ENCODE measurements around the gene NACC2.
"Not testable (repeated sequence)": the region's sequence is repeated elsewhere in the genome, so short reads cannot be mapped to it uniquely, and the experiment has no call there.

NACC2 gene

DNA sequence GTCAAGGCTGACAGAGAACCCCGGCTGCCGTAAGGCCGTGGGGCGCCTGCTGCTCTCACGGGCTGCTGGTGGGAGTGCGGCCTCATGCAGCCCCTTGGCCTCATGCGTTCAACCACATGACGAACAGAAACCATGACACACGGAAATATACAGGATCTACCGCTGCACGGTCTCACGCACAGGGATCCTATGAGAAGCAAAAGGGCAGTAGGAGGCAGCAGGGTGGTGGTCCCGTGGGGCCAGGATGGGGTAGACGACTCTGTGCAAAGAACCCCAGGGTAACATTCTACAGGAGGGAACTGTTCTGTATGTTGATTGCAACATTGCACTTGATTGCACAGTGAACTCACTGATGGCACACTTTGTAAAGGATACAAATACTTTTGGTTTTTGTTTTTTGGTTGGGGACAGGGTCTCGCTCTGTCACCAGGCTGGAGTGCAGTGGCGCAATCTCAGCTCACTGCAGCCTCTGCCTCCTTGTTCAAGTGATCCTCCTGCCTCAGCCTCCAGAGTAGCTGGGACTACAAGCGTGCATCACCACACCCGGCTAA is 51.6 kb downstream of the NACC2 start:
- DNase-seq: no peak

DNA sequence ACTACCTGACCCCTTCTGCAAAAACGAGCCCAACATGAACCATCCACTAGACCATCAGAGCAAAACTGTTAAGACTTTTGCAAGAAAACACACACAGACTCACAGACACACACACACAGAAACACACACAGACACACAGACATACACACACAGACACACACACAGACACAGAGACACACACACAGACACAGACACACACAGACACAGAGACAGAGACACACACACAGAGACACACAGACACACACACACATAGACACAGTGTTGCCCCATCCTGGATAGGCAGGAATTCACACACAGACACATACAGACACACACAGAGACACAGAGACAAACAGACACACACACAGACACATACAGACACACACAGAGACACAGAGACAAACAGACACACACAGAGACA is 52.5 kb downstream of the NACC2 start:
- no peak for DNase-seq

DNA sequence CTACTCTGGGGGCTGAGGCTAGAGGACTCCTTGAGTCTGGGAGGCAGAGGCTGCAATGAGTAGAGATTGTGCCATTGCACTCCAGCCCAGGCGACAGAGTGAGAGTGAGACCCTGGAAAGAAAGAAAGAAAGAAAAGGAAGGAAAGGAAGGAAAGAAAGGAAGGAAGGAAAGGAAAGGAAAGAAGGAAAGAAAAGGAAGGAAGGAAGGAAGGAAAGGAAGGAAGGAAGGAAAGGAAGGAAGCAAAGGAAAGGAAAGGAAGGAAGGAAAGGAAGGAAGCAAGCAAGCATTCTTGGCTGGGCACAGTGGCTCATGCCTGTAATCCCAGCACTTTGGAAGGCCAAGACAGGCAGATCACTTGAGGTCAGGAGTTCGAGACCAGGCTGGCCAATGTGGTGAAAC is 54.2 kb downstream of the NACC2 start:
- not testable (repeated sequence) for DNase-seq

DNA sequence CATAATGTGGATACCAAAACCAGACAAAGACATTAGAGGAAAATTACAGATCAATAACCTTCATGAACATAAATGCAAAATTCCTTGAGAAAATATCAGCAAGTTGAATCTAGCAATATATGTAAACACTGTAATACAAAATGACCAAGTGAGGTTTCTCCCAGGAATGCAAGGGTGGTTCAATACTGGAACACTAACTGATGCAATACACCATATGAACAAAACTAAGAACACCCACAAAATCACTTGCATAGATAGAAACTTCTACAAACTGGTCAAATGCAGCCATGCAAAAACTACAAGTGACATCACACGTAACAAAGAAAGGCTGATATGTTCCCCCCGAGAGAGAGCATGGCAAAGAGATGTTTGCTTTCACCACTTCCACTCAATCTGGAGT is 55.6 kb downstream of the NACC2 start:
- no peak for DNase-seq

DNA sequence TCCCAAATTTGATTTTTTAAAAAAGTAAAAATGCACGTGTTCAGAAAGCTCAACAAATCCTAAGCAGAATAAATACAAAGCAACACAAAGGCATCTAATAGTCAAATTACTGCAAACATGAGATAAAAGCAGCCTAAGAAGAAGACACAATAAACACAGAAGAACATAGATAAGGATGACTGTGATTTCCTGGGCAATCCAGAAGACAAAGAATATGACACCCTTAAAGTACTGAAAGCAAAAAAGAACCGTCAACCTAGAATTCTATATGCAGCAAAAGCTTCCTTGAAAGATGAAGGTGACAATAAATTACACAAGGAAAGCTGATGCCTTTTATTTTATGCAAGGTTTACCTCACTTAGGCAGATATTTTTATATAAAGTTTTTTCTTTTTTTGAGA is 58.2 kb downstream of the NACC2 start:
- DNase-seq: no peak

DNA sequence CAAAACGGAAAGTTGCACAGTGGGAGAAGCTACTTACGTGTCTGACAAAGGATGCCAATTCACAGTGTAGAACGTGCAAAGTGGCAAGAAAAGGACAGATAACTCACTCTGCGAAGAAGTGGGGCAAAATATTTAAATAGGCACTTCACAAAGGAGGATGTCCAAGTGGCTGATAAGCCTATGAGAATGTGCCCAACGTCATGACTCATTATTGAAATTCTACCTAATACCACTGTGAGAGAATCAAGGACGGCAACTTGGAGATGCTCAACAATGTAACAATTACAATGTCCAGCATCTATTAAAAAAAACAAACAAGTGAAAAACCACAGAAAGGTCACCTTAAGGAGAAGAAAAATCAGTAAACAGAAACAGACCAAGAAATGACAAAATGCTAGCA is 59.0 kb downstream of the NACC2 start:
- no peak for DNase-seq

DNA sequence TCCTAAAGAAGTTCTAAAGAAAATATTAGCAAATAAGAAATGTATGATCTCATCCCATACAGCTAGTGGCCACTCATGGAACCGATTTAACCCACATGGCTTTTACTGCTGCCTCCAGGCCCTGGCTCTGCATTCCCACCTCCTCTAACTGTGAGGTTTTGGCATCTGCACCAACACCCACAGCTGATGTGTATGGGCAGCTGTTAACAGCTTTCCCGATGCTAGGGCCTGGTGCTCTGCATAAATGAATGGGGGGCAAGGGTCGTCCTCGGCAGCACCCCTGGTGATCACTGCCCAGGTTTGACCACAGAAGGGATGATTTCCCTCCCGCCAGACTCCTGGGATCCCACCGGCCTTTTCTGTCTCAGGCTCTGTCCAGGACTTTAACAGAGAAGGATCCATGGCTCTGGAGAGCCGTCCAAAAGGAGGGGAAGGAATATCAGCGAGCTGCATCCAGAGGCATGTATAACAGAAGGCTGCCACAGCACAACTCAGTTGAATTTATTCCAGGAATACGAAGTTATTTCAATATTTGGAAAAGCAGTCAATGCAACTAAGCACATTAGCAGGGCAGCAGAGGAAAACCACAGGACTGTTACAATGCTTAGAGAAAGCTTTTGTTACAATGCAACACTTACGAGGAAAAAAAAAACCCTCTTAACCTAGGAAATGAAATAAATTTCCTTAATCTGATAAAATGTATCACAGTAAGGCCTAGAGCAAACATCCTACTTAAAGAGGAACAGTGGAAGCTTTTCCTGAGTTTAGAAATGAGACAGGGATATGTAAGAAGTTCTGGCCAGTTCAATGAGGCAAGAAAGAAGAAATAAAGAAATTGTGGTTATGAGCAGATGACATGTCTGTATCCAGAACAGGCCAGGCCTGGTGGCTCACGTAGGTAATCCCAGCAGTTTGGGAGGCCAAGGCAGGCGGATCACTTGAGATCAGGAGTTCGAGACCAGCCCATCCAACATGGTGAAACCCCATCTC is 63.1 kb downstream of the NACC2 start:
- DNase-seq: no peak

DNA sequence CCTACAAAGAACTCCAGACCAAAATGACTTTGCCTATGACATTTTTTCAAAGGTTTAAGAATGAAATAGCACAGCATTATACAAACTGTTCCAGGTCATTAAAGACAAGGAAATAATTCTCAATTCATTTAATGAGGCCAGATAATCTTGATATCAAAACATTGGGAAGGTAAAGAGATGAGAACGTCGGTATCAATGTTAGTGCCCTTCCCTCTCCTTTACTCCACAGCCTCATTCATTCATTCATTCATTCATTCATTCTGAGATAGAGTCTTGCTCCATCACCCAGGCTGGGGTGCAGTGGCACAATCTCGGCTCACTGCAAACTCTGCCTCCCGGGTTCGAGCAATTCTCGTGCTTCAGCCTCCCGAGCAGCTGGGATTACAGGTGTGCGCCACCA is 64.0 kb downstream of the NACC2 start:
- DNase-seq: no peak

DNA sequence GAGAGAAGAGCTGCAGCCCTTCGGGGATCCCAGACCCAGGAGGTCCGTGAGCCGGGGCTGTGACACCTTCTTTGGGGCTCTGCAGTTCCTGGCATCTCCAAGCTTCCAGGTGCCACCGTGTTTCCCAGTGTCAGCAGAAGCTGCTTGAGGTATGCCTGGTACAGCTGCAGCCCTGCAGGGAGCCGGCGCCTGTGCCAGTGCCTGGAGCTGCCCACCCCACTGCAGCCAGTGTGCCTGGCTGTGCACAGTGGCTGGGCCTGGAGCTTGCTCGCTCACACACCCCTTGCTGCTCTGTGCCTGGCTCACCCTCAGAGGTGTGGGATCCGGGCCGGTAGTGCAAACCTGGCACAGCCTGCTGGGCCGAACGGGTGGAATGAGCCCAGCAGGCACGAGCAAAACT is 65.5 kb downstream of the NACC2 start:
- DNase-seq: no peak

DNA sequence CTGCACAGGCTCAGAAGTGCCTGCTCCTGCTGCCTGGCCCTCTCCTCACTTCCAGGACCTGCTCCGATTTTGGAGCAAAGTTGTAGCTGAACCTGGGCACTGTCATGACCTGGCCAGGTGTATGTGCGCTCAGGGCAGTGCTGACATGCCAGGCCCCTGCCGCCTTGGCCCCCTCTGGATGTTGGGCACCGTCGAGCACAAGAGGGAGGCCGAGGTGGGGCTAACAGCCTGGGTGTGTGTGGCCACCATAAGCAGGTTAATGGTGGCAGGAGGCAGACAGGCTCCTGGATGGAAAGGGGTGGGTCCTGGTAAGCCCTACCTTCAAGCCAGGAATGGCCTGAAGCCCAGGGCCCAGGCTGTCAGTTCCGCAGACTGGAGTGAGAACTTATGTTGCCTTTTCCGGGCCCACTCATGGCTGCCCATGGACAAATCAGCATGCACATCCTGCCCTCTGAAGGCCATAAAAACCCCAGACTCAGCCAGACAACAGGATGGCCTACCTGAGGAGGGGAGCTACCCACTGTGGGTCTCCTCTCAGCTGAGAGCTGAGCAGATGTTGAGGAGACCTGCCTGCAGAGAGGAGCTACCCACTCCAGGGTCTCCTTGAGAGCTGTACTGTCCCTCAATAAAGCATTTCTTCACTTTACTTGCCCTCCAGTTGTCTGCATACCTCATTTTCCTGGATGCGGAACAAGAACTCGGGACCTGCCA is 66.2 kb downstream of the NACC2 start:
- DNase-seq: no peak

DNA sequence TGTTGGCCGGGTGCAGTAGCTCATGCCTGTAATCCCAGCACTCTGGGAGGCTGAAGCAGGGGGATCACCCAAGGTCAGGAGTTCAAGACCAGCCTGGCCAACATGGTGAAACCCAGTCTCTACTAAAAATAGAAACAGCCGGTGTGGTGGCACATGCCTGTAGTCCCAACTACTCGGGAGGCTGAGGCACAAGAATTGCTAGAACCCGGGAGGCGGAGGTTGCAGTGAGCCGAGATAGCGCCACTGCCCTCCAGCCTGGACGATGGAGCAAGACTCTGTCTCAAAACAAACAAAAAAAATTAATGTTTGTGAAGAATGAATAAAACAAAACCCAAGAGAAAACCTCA is 68.2 kb downstream of the NACC2 start:
- DNase-seq: not testable (repeated sequence)

DNA sequence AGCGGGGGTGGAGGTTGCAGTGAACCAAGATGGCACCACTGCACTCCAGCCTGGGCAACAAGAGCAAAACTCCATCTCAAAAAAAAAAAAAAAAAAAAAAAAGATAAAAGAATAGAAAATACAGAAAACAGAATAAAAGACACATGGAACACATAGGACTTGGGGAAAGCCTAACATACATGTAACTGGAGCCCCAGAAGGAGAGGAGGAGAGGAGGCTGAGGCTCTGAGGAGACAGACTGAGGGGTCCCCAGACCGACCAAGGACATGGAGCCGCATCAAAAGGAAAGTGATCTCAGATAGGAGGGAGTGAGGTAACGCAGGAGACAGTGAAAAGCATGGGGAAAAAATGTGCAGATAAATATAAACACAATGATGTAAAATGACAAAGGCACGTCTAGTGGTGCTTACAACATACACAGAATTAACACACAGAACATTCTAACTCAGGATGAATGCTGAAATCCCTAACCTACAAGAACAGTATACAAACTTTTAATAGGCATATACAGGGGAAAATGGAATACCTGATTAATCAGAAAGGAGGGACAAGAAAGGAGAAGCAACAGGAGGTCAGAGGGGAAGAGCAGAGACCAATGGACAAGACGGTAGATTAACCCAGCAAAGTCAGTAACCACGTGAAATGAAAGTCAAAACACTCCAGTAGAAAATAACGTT is 68.7 kb downstream of the NACC2 start:
- DNase-seq: no peak

DNA sequence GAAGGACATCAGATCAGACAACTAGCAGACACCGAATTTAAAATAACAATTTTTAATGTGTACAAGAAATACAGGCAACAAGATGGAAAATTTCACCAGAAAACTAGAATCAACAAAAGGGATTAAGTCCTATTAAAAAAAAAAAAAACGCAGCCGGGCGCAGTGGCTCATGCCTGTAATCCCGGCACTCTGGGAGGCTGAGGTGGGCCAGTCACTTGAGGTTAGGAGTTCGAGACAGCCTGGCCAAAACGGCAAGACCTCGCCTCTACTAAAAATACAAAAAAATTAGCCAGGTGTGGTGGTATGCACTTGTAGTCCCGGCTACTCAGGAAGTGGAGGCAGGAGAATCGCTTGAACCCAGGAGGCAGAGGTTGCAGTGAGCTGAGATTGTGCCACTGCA is 69.6 kb downstream of the NACC2 start:
- DNase-seq: no peak

DNA sequence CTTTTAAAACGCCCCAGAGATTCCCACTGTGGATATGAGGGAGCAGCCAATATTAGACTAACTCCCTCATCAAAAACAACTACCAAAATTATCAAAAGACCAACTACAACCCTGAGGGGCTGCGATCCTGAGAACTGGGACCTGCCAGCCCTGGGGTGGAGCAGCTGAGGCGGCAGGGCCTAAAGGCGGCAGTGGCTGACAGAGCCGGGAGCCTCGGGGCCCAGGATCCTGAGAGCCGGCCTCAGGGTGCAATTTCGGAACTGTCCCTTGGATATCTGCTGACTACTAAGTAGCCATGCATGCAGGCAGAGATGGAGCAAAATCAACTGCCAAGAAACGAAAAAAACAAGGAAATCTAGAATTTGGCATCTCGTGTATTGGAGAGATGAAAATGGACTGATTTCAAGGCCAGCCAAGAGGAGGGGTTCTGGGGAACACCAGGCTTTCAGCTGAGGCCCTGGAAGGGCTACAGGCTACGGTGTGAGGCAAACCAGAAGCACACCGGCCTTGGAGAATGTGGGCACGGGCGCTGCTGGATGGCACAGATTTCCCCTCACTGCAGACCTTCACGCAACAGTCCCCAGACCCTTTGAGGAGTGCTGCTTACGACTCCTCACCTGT is 70.3 kb downstream of the NACC2 start:
- DNase-seq: no peak

DNA sequence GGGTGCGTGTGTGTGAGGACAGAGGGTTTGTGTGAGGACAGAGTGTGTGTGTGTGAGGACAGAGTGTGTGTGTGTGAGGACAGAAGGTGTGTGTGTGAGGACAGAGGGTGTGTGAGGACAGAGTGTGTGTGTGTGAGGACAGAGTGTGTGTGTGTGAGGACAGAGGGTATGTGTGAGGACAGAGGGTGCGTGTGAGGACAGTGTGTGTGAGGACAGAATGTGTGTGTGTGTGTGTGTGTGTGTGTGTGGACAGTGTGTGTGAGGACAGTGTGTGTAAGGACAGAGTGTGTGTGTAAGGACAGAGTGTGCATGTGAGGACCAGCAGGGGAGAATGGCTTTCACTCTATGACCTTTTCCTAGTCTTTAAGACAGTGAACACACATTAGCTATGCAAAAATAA is 70.8 kb downstream of the NACC2 start:
- DNase-seq: no peak

DNA sequence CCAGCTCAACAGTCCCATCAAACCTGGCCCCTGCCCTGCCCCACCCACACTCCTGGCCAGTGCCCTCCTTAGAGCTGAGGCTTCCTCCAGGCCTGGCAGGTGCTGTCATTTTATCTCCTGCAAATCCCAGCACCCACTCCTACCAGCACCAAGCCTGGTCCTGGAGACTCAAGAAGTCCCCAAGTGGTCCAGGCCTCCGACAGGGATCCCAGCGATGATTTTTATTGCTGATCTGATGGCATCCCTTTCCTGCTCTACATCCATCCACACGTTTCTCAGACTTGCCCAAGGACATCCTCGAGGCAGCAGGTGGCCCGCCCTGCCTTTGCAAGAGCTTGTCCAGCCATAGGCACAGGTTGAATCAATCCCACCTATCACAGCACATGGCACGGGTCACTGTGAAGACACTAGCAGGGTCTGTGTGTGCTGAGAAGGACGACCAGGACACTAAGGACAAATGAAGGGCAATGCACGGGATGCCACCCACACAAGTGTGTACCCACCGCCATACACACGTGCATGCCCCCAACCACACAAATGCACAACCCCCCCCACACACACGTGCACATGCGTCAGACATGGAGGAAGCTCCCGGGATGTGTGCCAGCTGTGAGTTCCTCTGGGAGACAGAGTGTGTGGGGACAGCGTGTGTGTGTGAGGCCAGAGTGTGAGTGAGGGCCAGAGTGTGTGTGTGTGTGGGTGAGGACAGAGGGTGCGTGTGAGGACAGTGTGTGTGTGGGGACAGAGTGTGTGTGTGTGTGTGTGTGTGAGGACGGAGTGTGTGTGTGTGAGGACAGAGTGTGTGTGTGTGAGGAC is 71.5 kb downstream of the NACC2 start:
- DNase-seq: no peak

DNA sequence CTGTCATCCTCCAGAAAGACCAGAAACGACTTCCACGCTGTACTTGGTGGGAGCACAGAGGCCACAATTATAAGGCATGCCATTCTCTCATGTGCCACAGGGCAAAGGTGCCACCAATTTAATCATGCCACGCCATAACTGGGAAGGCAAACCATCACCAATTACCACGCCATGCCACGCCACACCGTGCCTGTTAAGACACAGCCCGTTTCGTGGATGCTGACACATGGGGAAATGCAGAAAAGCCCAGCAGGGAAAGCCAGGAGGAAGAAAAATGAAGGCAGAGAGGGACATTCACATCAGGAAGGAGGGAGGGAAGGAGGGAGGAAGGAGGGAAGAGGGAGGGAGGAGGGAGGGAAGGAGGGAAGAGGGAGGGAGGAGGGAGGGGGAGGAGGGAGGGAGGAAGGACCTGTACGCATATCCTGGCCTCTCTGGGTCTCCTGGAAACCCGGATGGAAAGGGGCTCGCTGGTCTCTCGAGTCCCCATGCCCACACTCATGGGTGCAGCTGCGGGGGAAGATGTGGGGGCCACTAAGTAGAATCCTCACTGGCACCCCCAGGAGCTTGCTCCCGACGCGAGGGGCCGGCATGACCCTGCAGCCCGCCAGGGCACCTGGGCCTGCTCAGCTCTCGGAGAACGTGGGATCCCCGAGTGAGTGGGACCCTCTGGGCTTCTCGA is 72.2 kb downstream of the NACC2 start:
- no peak for DNase-seq

DNA sequence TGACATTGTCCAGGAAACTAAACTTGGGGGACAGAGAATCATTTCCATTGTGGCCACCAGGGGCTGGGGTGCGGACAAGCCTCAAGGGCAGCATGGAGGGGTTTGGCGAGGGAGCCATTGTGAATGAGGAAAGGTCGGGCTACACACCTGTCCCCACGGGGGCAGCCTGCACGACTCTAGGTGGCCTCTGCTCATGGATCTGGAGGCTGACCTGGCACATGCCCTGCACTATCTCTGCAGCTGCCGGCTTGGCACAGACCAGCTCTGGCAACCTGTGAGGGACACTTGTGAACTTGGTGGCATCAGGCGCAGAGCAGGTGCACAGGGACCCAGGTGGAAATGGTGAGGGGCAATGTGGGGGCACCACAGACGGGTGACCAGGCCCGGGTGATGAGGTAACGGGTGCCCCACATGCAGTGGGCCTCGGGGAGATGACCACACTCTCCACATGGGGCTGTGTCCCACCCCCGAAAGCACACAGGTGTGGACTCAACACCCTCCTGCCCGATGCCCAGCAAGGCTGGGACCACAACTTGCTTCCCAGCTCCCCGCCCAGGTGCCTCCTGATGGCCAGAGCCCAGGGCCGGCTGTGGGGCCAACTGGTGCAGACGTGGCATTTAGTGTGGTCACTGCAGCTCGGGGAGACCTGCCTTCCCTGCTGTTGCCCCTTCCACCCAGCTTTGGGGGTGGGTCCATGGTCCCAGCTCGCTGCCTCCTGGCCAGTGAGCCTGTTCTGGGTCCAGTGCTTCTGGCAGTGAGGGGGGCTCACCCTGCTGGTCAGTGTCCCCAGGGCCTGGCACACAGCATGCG is 73.0 kb downstream of the NACC2 start:
- DNase-seq: no peak

DNA sequence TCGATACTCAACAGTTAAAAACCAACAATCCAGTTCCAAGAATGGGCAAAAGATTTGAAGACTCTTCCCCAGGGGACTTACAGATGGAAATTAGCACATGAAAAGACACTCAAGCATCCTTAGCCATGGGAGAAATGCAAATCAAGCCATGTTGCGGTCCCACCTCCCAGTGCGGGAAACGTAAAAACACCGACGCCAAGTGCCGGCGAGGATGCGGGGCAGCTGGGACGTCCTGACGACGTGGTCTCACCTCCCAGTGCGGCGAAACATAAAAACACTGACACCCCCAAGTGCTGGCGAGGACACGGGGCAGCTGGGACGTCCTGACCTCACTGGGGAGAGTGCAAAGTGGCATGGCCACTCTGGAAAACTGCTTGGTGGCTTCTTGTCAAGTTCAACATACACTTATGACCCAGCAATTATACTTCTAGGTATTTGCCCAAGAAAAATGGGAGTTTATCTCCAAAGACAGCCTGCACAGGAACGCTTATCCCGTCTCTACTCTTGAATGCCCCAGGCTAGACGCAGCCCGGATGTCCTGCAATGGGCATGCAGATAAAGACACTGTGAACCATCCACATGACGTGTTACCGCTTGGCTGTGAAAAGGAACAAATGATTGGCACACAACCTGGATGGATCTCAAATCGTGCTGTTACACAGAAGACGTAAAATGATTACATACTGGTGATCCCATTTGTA is 73.8 kb downstream of the NACC2 start:
- DNase-seq: no peak

DNA sequence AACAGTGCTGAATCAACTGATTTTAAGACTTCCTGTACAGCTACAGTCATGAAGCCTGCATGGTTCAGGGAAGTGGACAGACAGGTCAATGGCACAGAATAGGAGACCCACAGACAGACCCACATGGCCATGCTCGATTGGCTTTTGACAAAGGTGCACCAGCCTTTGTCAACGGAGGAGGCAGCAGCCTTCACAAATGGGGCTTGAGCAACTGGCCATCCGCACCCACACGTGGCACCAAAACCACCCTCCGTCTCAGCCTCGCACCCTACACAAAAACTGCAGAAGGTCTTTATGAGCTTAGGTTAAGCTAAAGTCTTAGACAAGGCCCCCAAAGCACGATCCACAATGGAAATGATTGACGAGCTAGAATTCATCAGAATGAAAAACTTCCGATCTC is 74.4 kb downstream of the NACC2 start:
- DNase-seq: no peak
